ENCODE measurements around the gene TRAPPC10. TPM values are rescaled to one million over a fixed set of nuclear protein-coding genes. Genes with fewer than 3 reads are reported as not detected.
A peak's percentile ranks its signal among the peaks of the same experiment; 100 is the strongest.

The TRAPPC10 gene
- total and polyA plus RNA-seq, 10 donors, result 6.0 to 83.2 (median 63.3) TPM

DNA sequence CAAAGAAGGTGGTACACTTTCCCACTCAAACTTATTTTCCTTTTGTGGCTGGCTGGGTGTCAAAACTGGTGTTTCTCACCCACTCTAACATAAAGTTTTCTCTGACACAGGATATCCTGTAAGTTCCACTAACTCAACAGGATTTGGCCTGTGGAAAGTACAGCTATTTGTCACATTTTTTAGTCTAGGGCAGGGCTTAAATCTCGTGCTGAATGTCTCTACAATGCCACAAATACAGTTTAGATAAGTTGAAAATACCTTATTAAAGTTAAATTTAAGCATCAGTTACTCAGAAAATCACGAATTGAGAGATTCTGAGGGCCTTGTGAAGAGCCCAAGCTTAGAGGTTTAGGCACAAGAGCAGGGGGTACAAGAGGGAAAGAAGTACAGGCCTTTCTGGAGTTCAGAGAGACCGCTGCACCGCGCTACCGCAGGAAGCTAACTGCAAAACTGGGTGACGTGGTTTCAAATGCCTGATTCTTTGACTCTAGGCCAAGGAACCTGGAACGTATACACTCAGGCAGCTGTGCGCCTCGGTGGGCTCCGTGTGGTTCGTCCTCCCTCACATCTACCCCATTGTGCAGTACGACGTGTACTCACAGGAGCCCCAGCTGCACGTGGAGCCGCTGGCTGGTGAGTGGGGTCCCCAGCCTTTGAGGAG, 71.7 kb downstream of the TRAPPC10 start:
- intact Hi-C loops (cut with DNase I; ENCODE audit: low total_unique reads), result no loop called here
- H3K4me3 ChIP-seq, result peak overlapping the region in 3 of 8 donors; percentile 10 to 52 (median 11)
- H3K27ac ChIP-seq, result peak overlapping the region; percentile 75 to 90 (median 86)
- peak; percentile 80 for DNase-seq
- peaks cover 0 to 100% (median 75%) of the 10 kb centered on the region in 6 donors for H3K36me3 ChIP-seq
- no peaks in the 10 kb centered on the region for H3K9me3 ChIP-seq
- WGBS, 5 donors, result 20 to 33% (median 30%) methylated on average over 12 to 16 of the region's 16 CpGs
- TF ChIP-seq, protein P1, sequence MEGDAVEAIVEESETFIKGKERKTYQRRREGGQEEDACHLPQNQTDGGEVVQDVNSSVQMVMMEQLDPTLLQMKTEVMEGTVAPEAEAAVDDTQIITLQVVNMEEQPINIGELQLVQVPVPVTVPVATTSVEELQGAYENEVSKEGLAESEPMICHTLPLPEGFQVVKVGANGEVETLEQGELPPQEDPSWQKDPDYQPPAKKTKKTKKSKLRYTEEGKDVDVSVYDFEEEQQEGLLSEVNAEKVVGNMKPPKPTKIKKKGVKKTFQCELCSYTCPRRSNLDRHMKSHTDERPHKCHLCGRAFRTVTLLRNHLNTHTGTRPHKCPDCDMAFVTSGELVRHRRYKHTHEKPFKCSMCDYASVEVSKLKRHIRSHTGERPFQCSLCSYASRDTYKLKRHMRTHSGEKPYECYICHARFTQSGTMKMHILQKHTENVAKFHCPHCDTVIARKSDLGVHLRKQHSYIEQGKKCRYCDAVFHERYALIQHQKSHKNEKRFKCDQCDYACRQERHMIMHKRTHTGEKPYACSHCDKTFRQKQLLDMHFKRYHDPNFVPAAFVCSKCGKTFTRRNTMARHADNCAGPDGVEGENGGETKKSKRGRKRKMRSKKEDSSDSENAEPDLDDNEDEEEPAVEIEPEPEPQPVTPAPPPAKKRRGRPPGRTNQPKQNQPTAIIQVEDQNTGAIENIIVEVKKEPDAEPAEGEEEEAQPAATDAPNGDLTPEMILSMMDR (IDR thresholded peaks at IDR 0.05 in 8 of 11, conservative IDR thresholded peaks at IDR 0.05 in 3 of 11), result no peak
- peak; percentile 71 to 80 (median 75) for TF ChIP-seq POLR2AphosphoS5 (IDR thresholded peaks at IDR 0.05)
- no peak for TF ChIP-seq POLR2A (IDR thresholded peaks at IDR 0.05)
- H3K4me1 ChIP-seq, result peaks cover 24 to 100% (median 67%) of the 10 kb centered on the region in 6 donors
- H3K27me3 ChIP-seq (replicated peaks in 1 of 7), result no peaks in the 10 kb centered on the region

DNA sequence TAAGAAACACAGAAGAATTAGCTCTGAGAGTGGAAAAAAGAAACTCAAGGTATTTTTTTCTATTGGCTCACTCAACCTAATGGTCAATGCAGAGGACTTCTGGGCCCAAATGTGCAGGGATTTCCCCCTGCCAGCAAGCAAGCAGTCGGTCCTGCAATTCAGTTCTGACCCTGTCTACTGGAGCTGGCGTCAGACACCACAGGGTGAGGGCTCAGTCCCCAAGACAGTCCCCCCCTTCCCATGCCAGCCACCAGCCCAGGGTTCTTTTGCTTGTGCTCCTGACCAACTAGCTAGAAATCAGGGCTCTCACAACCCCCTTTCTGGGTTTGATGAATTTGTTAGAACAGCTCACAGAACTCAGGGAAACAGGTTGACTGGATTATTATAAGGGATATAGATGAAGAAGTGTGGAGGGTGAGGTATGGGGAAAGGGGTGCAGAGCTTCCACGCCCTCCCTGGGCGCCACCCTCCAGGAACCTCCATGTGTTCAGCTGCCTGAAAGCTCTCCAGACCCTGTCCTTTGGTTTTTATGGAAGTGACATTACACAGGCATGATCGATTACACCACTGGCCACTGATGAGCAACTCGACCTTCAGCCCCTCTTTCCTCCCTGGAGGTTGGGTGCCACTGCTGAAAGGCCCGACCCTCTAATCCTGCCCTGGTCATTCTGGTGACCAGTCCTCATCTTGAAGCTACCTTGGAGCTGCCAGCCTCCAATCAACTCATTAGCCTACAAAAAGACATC, 72.6 kb downstream of the TRAPPC10 start:
- Histone ChIP-seq H3K36me3 (peaks cover 0 to 100% (median 72%) of the 10 kb centered on the region in 6 donors), H3K27me3 (replicated peaks in 1 of 7) (no peaks in the 10 kb centered on the region), H3K4me1 (peaks cover 27 to 100% (median 76%) of the 10 kb centered on the region in 6 donors), H3K9me3 (no peaks in the 10 kb centered on the region), H3K27ac (peak overlapping the region; percentile 75 to 90 (median 86)), H3K4me3 (peak overlapping the region in 3 of 8 donors; percentile 10 to 52 (median 11))
- TF ChIP-seq, protein P1 (IDR thresholded peaks at IDR 0.05 in 8 of 11, conservative IDR thresholded peaks at IDR 0.05 in 3 of 11), result no peak
- TF ChIP-seq POLR2A (IDR thresholded peaks at IDR 0.05) (no peak), POLR2AphosphoS5 (IDR thresholded peaks at IDR 0.05) (no peak)
- WGBS, 5 donors, result 70 to 79% (median 75%) methylated on average over 7 of the region's 7 CpGs
- no peak for DNase-seq
- intact Hi-C loops (cut with DNase I; ENCODE audit: low total_unique reads), result no loop called here

DNA sequence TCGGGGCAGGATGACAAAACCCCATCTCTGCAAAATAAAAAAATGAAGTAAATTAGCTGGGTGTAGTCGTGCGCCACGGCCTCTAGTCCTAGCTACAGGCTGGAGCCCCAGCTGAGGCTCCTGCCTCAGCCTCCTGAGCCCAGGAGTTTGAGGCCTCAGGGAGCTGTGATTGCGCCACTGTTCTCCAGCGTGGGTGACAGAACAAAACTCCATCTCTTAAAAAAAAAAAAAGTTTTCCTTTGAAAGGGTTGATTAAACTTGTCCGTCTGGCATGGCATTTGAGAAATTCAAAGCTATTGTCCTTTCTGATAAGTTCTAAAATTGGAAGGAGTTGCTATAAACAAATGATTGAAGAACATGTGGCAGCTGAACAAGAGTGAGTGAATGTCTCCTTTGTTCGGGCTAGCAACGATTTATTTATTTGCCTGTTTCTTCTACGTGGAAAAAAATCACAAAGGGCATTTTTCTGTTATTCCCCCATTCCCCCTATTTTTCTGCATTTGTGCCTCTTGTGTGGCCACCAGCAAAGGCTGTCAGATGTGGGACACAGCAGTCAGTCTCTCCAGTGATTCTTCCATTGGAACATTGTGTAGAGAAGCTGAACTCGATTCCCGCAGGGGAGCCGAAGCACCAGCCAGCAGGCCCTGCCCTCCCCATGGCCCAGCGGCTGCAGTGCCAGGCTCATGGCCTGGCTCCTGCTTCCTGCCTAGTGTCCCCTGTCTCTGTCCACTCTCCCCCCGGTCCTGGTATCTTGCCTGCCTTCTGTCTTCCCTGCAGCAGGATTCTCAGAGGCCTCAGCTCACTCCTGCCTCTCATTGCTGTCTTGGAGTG, 73.6 kb downstream of the TRAPPC10 start:
- H3K4me1 ChIP-seq, result peaks cover 30 to 100% (median 87%) of the 10 kb centered on the region in 6 donors
- H3K9me3 ChIP-seq, result no peaks in the 10 kb centered on the region
- 79 to 84% (median 81%) methylated on average over 15 of the region's 15 CpGs for WGBS, 5 donors
- intact Hi-C loops (cut with DNase I; ENCODE audit: low total_unique reads), result no loop called here
- H3K4me3 ChIP-seq, result no peak overlapping the region
- no peak for DNase-seq
- no peak for TF ChIP-seq POLR2A (IDR thresholded peaks at IDR 0.05)
- TF ChIP-seq, protein P1 (IDR thresholded peaks at IDR 0.05 in 8 of 11, conservative IDR thresholded peaks at IDR 0.05 in 3 of 11), result no peak
- TF ChIP-seq POLR2AphosphoS5 (IDR thresholded peaks at IDR 0.05), result peak in 1 of 3 donors; percentile 46
- H3K27ac ChIP-seq, result peak overlapping the region; percentile 75 to 90 (median 86)
- H3K36me3 ChIP-seq, result peaks cover 0 to 100% (median 70%) of the 10 kb centered on the region in 6 donors
- no peaks in the 10 kb centered on the region for H3K27me3 ChIP-seq (replicated peaks in 1 of 7)

Data from spleen (tissue), 11 donors.